PC-3 (cell line): ENCODE measurements around the gene TPRG1.

Source experiments
- EZH2 ChIP-seq: fragments of 300-600 bp; sonication (generic); IDR thresholded peaks from one replicate; pipeline ENCODE4 v1.6.1; 2017; ENCODE audit warnings: antibody characterized with exemption, mild to moderate bottlenecking, low read length; ENCODE audit not compliant: unreplicated experiment
- EZH2phosphoT487 ChIP-seq: fragments of 300-600 bp; sonication (generic); IDR thresholded peaks from 2 replicates; pipeline ENCODE4 v1.6.1; 2018; ENCODE audit warnings: mild to moderate bottlenecking, antibody characterized with exemption, low read length, borderline replicate concordance
- TF ChIP-seq, protein P1 (sequence below): fragments of 300-600 bp; sonication (generic); conservative IDR thresholded peaks from 2 replicates; pipeline ENCODE4 v1.5.1; 2017; ENCODE audit warnings: antibody characterized with exemption, low read depth, mild to moderate bottlenecking, low read length

DNA sequence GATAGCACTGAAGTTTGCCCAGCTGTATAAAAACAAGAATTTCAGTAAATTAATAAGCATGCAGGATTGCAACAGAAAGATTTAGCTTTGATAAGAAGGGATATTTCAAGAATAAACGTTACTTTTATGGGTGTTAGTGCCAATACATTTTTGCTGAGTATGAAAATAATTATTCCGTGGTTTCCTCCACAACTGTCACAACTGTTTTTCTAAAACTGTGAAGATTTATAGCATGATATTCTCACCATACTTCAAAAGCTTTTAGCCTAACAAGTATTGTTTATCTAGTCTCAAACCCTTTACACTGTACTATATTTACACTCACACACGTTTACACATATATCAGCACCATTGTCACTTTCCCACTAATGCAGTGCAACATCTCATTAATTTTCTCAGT is 200.5 kb downstream of the TPRG1 start:
- TF ChIP-seq, protein P1, sequence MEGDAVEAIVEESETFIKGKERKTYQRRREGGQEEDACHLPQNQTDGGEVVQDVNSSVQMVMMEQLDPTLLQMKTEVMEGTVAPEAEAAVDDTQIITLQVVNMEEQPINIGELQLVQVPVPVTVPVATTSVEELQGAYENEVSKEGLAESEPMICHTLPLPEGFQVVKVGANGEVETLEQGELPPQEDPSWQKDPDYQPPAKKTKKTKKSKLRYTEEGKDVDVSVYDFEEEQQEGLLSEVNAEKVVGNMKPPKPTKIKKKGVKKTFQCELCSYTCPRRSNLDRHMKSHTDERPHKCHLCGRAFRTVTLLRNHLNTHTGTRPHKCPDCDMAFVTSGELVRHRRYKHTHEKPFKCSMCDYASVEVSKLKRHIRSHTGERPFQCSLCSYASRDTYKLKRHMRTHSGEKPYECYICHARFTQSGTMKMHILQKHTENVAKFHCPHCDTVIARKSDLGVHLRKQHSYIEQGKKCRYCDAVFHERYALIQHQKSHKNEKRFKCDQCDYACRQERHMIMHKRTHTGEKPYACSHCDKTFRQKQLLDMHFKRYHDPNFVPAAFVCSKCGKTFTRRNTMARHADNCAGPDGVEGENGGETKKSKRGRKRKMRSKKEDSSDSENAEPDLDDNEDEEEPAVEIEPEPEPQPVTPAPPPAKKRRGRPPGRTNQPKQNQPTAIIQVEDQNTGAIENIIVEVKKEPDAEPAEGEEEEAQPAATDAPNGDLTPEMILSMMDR = no peak
- TF ChIP-seq EZH2phosphoT487 (no peak), EZH2 (no peak)
